GM19397 (cell line): ENCODE measurements around the gene RBFOX1.

Experiments
- ATAC-seq: cut with Tn5 transposase; IDR thresholded peaks from one replicate; pipeline ENCODE4 v1.9.1; 2021; ENCODE audit warnings: mild to moderate bottlenecking, moderate library complexity; ENCODE audit not compliant: unreplicated experiment

The RBFOX1 gene

GRCh38 chr16:7755347-7755882 lies 422.8 kb downstream of the RBFOX1 start:
- ATAC-seq = no peak
